ENCODE data around the gene NFATC2. TPM values are rescaled to one million over a fixed set of nuclear protein-coding genes. Genes with fewer than 3 reads are reported as not detected.

Gene NFATC2
- polyA plus RNA-seq, 3 donors: 1.4 to 2.1 (median 1.8) TPM

DNA sequence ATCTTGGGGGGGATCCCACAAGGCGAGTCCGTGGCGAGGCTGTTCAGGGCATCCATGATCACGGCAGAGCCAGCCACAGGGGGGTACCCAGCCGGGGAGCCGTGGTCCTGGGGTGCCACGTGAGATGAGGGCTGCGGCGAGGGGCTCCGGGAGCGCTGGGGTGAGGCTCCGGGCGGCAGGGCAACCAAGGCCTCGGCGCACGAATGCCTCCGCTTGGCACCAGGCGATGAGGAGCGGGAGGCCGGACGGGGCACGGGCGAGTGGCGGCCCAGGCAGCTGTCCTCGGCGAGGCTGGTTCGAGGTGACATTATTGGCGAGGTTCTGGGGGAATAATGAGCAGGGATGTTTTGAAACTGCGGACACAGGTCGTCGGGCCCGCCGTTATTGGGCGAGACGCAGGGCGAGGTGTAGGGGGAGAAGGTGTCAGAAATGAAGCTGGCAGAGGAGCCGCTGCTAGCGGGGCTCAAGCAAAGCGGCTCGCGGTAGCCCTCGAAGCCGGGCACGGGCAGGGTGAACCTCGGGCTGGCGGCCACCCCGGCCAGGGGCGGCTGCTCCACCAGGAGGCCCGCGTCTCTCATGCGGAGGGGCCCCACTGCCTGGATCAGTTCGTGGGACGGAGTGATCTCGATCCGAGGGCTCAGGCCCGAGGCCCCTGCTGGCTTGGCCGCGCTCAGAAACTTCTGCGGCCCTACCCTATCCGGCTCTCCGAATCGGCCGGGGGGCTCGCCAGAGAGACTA is 19.1 kb downstream of the NFATC2 start:
- DNase-seq (ENCODE audit: low read depth in 3 of 3, low spot score in 2 of 3): no peak

- DNase-seq (ENCODE audit: low read depth in 3 of 3, low spot score in 2 of 3): no peak
Measured at GRCh38 chr20:51522207-51522606, 20.3 kb downstream of the NFATC2 start.

GRCh38 chr20:51517839-51518238 is 24.7 kb downstream of the NFATC2 start:
- DNase-seq (ENCODE audit: low read depth in 3 of 3, low spot score in 2 of 3): no peak

GRCh38 chr20:51516855-51517254 is 25.7 kb downstream of the NFATC2 start:
- no peak for DNase-seq (ENCODE audit: low read depth in 3 of 3, low spot score in 2 of 3)

- DNase-seq (ENCODE audit: low read depth in 3 of 3, low spot score in 2 of 3): no peak
Measured at GRCh38 chr20:51514836-51515235, 27.7 kb downstream of the NFATC2 start.

- DNase-seq (ENCODE audit: low read depth in 3 of 3, low spot score in 2 of 3): no peak
Measured at GRCh38 chr20:51514249-51514648, 28.3 kb downstream of the NFATC2 start.

- DNase-seq (ENCODE audit: low read depth in 3 of 3, low spot score in 2 of 3): no peak
Measured at GRCh38 chr20:51513545-51513944, 29.0 kb downstream of the NFATC2 start.

DNA sequence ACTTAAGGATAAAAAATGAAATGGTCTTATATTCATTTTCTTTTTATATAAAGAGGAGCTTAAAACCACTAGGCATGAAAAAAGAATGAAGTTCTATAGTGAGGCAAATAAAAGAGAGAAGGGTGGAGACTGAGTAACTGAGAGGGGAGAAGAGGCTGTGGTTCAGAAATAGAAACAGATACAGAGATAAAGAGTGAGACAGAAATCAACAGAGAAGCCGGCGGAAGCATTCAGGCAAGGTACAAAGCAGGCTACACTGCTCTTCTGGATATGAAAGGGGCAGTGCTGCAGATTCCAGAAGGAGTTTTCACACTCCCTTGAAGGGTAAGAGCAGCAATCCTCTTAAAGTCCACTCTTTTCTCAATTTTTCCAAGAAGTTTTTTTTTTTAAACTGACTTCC is 29.9 kb downstream of the NFATC2 start:
- DNase-seq (ENCODE audit: low read depth in 3 of 3, low spot score in 2 of 3): no peak

GRCh38 chr20:51511861-51512619 is 30.5 kb downstream of the NFATC2 start:
- DNase-seq (ENCODE audit: low read depth in 3 of 3, low spot score in 2 of 3): no peak

DNA sequence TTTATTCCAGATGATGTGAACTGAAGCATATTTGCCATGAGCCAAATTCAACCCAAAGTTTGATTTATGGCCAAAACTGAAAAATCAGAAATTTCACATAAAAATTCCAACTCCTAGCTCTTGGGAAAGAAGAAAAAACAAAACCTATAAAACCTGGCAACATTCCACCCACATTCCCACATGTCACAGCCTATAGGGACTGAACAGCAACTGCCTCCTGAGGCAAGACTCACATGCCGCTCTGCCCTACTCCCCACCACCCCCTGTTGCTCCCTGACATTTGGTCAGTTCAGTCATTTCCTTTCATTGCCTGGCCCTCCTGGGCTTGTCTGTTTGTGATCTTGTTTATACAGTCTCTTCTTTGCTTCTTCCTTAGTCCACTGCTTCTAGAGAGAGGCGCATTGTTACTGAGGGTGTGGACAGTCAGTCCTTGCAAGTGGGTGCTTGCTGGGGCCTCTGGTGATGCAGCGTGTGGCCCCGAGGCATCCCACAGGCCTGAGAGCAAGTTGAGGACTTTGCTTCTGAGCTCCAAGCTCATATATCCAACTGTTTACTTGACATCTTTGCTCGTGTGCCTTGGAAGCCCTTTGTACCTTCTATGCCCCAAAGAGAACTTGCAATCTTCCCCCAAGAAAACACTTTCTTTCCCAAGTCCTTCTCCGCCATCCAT is 31.4 kb downstream of the NFATC2 start:
- no peak for DNase-seq (ENCODE audit: low read depth in 3 of 3, low spot score in 2 of 3)

DNA sequence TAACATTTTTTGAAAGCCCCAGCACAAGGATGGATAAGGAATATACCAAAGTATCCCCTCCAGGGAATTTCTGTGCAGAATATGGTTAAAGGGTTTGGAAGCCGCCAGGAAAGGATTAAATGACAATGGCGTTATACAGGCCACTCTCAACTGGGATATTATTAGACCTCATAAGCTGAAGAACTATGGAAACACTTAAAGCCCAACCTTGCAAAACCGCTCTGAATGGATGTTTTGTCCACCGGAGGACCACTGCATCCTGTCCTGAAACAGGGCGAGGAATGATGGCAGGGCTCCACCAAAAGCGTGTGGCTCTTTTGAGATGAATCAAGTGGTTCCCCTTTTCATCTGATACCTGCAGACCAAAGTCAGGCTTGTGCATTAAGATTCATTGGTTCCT is 32.4 kb downstream of the NFATC2 start:
- DNase-seq (ENCODE audit: low read depth in 3 of 3, low spot score in 2 of 3): no peak

DNA sequence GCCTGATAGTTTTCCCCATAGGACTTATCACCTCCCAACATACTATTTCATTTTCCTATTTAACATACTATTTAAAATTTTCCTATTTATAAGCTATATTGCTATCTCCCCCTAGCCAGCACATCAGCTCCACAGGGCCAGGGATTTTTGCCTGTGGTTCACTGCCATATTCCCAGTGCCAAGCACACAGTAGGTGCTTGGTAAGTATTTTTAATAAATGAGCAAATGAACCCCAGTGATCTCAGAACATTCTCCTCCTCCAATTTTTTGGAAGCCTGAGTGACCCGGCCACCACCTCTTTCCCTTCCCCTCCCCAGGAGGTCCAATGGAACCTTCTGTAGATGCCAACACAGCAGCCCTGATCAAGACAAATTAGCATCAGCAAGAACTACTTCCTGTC is 33.3 kb downstream of the NFATC2 start:
- DNase-seq (ENCODE audit: low read depth in 3 of 3, low spot score in 2 of 3): no peak

DNA sequence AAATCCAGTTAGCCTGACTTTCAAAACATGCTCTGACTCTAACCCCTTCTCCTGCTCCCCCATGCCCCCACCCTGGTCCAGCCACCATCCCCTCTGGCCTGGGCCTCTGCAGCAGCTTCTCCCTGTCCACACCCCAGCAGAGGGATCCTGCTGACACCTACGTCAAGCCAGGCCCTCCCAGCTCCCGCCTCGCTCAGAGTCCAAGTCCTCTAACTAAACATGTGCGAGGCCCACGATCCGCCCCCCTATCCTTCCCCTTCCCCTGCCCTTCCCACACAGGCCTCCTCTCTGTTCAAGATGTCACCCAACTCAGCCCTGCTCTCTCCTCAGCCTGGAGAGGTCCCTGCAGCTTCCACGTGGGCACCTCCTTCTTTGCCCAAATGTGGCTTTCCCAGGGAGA is 33.7 kb downstream of the NFATC2 start:
- no peak for DNase-seq (ENCODE audit: low read depth in 3 of 3, low spot score in 2 of 3)

- DNase-seq (ENCODE audit: low read depth in 3 of 3, low spot score in 2 of 3): no peak
Measured at GRCh38 chr20:51508158-51508557, 34.4 kb downstream of the NFATC2 start.

GRCh38 chr20:51507216-51508036 is 35.1 kb downstream of the NFATC2 start:
- DNase-seq (ENCODE audit: low read depth in 3 of 3, low spot score in 2 of 3): no peak

- no peak for DNase-seq (ENCODE audit: low read depth in 3 of 3, low spot score in 2 of 3)
Measured at GRCh38 chr20:51506527-51507215, 35.8 kb downstream of the NFATC2 start.

- DNase-seq (ENCODE audit: low read depth in 3 of 3, low spot score in 2 of 3): no peak
Measured at GRCh38 chr20:51505566-51505965, 37.0 kb downstream of the NFATC2 start.

DNA sequence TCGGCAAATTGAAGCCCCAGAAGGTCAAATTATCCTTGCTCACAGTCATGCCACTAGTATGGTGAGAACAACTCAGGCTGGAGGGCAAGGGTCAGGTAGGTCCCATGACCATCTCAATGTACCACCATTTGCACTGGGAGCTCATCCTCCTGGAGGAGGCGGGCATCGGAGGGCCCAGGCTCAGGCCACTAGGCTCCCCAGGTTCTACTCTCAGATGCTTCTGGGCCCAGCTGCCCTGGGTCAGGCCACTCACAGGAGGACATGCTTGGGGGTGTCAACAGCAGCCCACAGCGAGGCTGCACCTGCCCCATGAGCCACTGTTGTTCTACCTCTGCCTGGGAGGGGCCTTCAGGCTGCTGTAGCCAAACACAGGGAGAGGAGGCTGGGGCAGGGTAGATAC is 39.1 kb downstream of the NFATC2 start:
- no peak for DNase-seq (ENCODE audit: low read depth in 3 of 3, low spot score in 2 of 3)

DNA sequence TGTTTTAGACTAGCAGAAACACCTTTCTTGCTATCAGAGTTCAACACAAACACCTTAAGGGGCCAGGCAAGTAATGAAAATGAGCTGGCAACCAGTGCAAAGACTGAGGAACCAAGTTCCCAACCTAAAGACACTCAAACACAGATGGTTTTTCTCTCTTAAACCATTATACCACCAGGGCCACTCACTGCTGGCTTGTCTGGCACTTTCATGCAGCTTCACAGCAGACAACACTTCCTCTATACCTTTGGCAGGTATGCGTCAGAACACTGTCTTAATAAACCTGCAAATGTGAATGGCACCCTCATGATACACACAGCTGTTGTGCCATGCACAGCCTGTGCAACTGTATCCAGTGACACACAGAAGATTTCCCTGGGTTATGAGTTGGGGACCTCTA is 41.6 kb downstream of the NFATC2 start:
- no peak for DNase-seq (ENCODE audit: low read depth in 3 of 3, low spot score in 2 of 3)

GRCh38 chr20:51500311-51500710 is 42.2 kb downstream of the NFATC2 start:
- DNase-seq (ENCODE audit: low read depth in 3 of 3, low spot score in 2 of 3): no peak

All from right renal cortex interstitium (tissue), 3 donors.